ENCODE results near the gene FAM193B. TPM values are rescaled to one million over a fixed set of nuclear protein-coding genes. Genes with fewer than 3 reads are reported as not detected.

Gene FAM193B
- total and polyA plus RNA-seq, 2 of the 13 experiments (the other 11 are each of a cell fraction or from before 2014, with no cell fraction given) = 21.2 to 40.9 TPM

DNA sequence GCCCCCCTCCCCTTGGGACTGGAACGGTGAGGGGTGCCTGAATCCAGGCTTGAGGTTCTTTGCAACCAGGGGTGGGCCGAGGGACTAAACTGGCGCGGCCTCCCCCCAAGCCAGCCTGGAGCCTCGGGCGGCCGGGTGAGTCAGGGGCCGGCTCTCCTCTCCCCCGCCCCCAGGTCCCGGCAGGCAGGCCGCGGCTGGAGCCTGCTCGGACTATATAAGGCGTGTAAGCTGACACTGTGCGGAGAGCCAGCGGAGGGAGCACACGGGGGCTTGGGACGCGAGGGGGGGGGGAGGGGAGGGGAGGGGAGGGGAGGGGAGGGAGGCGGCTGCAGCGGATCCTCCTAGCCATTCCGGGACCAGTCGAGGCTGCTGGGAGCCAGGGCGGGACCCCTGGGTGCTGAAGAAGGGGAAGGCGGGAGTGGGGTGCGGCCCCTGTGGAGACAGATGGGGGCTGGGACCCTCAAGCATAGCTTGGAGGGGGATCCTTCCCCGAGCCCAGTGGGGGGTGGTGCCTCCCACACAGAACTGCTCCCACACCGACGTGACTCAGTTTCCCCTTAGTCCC, 57.6 kb downstream of the FAM193B start (continued):
- no peak for TF ChIP-seq PRDM15 (CRISPR knock-in tag; IDR thresholded peaks at IDR 0.05)
- no peak for TF ChIP-seq ASH2L (IDR thresholded peaks at IDR 0.05; ENCODE audit: insufficient read length, low read depth, low read length)
- TF ChIP-seq, protein P1, sequence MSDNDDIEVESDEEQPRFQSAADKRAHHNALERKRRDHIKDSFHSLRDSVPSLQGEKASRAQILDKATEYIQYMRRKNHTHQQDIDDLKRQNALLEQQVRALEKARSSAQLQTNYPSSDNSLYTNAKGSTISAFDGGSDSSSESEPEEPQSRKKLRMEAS (IDR thresholded peaks at IDR 0.05) = peak; percentile 55; the same call in 1 of the 2 replicates
- TF ChIP-seq SP5 (CRISPR knock-in tag; IDR thresholded peaks at IDR 0.05; ENCODE audit: borderline replicate concordance, low read depth) = 0 out of 2 replicates have a peak, but pooled peaks have one; percentile 9
- TF ChIP-seq SNAI1 (CRISPR knock-in tag; IDR thresholded peaks at IDR 0.05; ENCODE audit: borderline replicate concordance) = 0 out of 2 replicates have a peak, but pooled peaks have one; percentile 74
- TF ChIP-seq, protein P2, sequence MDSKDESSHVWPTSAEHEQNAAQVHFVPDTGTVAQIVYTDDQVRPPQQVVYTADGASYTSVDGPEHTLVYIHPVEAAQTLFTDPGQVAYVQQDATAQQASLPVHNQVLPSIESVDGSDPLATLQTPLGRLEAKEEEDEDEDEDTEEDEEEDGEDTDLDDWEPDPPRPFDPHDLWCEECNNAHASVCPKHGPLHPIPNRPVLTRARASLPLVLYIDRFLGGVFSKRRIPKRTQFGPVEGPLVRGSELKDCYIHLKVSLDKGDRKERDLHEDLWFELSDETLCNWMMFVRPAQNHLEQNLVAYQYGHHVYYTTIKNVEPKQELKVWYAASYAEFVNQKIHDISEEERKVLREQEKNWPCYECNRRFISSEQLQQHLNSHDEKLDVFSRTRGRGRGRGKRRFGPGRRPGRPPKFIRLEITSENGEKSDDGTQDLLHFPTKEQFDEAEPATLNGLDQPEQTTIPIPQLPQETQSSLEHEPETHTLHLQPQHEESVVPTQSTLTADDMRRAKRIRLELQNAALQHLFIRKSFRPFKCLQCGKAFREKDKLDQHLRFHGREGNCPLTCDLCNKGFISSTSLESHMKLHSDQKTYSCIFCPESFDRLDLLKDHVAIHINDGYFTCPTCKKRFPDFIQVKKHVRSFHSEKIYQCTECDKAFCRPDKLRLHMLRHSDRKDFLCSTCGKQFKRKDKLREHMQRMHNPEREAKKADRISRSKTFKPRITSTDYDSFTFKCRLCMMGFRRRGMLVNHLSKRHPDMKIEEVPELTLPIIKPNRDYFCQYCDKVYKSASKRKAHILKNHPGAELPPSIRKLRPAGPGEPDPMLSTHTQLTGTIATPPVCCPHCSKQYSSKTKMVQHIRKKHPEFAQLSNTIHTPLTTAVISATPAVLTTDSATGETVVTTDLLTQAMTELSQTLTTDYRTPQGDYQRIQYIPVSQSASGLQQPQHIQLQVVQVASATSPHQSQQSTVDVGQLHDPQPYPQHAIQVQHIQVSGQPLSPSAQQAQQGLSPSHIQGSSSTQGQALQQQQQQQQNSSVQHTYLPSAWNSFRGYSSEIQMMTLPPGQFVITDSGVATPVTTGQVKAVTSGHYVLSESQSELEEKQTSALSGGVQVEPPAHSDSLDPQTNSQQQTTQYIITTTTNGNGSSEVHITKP (CRISPR knock-in tag; IDR thresholded peaks at IDR 0.05; ENCODE audit: low read depth) = no peak
- TF ChIP-seq PPARG (CRISPR knock-in tag; conservative IDR thresholded peaks at IDR 0.05) = no peak
- TF ChIP-seq MAZ (IDR thresholded peaks at IDR 0.05; ENCODE audit: borderline replicate concordance, low read depth, low read length) = peak; percentile 76
- no peak for TF ChIP-seq MAZ (CRISPR knock-in tag; IDR thresholded peaks at IDR 0.05; ENCODE audit: low read depth)
- TF ChIP-seq ZNF136 (CRISPR knock-in tag; IDR thresholded peaks at IDR 0.05; ENCODE audit: low read depth) = no peak
- TF ChIP-seq CENPX (CRISPR knock-in tag; IDR thresholded peaks at IDR 0.05) = no peak
- no peak for TF ChIP-seq DNMT3B (CRISPR knock-in tag; conservative IDR thresholded peaks at IDR 0.05)
- 0 out of 2 replicates have a peak, but pooled peaks have one; percentile 9 for TF ChIP-seq ZFP90 (CRISPR knock-in tag; IDR thresholded peaks at IDR 0.05; ENCODE audit: borderline replicate concordance)
- no peak for TF ChIP-seq ZSCAN20 (CRISPR knock-in tag; IDR thresholded peaks at IDR 0.05; ENCODE audit: borderline replicate concordance)
- TF ChIP-seq, protein P3, sequence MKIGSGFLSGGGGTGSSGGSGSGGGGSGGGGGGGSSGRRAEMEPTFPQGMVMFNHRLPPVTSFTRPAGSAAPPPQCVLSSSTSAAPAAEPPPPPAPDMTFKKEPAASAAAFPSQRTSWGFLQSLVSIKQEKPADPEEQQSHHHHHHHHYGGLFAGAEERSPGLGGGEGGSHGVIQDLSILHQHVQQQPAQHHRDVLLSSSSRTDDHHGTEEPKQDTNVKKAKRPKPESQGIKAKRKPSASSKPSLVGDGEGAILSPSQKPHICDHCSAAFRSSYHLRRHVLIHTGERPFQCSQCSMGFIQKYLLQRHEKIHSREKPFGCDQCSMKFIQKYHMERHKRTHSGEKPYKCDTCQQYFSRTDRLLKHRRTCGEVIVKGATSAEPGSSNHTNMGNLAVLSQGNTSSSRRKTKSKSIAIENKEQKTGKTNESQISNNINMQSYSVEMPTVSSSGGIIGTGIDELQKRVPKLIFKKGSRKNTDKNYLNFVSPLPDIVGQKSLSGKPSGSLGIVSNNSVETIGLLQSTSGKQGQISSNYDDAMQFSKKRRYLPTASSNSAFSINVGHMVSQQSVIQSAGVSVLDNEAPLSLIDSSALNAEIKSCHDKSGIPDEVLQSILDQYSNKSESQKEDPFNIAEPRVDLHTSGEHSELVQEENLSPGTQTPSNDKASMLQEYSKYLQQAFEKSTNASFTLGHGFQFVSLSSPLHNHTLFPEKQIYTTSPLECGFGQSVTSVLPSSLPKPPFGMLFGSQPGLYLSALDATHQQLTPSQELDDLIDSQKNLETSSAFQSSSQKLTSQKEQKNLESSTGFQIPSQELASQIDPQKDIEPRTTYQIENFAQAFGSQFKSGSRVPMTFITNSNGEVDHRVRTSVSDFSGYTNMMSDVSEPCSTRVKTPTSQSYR (CRISPR knock-in tag; IDR thresholded peaks at IDR 0.05; ENCODE audit: borderline replicate concordance) = 0 out of 2 replicates have a peak, but pooled peaks have one; percentile 58
- TF ChIP-seq ZNF274 (CRISPR knock-in tag; IDR thresholded peaks at IDR 0.05) = 0 out of 2 replicates have a peak, but pooled peaks have one; percentile 38
- TF ChIP-seq ZFX (CRISPR knock-in tag; IDR thresholded peaks at IDR 0.05; ENCODE audit: low read depth) = peak; percentile 58
